RWPE1 (cell line): Measurements from ENCODE around the gene CAMK2D.

ENCODE experiments used
- CTCF ChIA-PET: fragments of 350-600 bp; sonication (Branson Sonifier 250); formaldehyde crosslinking; extraction: SDS; loops from one replicate; lab custom pipeline; 2021; lab: Yijun Ruan, JAX
- POLR2A ChIA-PET: fragments of 400-600 bp; formaldehyde crosslinking; extraction: SDS; loops from one replicate; lab custom pipeline; 2020; ENCODE audit warnings: antibody characterized with exemption; ENCODE audit not compliant: low non-redundant PET; lab: Yijun Ruan, JAX
- DNase-seq: peaks from one replicate; pipeline ENCODE4 v3.0.0; 2012; ENCODE audit warnings: low spot score
- H3K27ac ChIP-seq: fragments of 450-650 bp; 2 replicates; pipeline ENCODE4 v1.5.1; 2017
- TF ChIP-seq, protein P1 (sequence below): fragments of 450-650 bp; conservative IDR thresholded peaks from 2 replicates; pipeline ENCODE4 v1.5.1; 2017; ENCODE audit warnings: low read depth, mild to moderate bottlenecking

The CAMK2D gene

GRCh38 chr4:113620032-113620431 lies 141.5 kb downstream of the CAMK2D start:
- ChIA-PET CTCF (interaction anchor here (0.6 kb wide), 1 partner anchor 36 kb away, joined by 6 read pairs; no protein-coding TSS in a partner anchor), POLR2A (no interaction called here)
- DNase-seq, result no peak
- TF ChIP-seq, protein P1, sequence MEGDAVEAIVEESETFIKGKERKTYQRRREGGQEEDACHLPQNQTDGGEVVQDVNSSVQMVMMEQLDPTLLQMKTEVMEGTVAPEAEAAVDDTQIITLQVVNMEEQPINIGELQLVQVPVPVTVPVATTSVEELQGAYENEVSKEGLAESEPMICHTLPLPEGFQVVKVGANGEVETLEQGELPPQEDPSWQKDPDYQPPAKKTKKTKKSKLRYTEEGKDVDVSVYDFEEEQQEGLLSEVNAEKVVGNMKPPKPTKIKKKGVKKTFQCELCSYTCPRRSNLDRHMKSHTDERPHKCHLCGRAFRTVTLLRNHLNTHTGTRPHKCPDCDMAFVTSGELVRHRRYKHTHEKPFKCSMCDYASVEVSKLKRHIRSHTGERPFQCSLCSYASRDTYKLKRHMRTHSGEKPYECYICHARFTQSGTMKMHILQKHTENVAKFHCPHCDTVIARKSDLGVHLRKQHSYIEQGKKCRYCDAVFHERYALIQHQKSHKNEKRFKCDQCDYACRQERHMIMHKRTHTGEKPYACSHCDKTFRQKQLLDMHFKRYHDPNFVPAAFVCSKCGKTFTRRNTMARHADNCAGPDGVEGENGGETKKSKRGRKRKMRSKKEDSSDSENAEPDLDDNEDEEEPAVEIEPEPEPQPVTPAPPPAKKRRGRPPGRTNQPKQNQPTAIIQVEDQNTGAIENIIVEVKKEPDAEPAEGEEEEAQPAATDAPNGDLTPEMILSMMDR, result no peak
- H3K27ac ChIP-seq, result no peak overlapping the region

DNA sequence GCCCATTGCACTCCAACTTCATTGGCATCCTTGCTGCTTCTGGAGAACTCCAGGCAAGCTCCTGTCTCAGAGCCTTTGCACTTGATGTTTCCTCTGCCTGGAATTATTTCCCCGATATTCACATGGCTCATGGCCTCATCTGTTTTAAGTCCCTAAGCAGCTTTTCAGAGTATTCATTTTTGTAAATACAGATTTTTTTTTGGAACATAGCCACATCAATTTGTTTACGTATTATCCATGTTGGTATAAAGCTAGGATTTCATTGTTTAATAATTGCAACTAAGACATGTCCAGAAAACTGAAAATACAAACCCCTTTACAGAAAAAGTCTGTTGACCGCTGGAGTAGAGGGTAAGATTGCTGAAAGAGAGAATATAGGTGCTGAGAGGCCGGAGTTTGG lies 142.0 kb downstream of the CAMK2D start:
- no peak for DNase-seq
- TF ChIP-seq, protein P1, result no peak
- ChIA-PET POLR2A (no interaction called here), CTCF (interaction anchor here (0.6 kb wide), 1 partner anchor 36 kb away, joined by 6 read pairs; no protein-coding TSS in a partner anchor)
- H3K27ac ChIP-seq, result no peak overlapping the region

DNA sequence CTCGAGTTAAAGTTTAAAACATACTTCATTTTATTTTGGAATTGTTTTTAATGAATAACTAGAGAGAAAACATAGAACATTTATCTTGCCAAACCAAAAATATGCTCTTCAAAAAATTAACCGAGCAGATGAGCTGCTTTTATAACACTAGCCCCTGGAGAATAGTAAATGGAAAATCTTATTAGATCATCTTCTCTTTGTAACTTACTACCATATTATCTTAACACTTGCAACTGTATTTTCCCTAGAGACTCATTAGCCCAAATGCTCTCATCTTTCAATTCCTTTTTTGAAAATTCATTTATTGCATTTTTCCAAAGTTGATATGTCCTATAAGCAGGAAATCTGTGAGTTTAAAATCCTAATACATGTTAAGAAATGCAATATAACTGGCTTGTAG lies 143.3 kb downstream of the CAMK2D start:
- ChIA-PET CTCF (interaction anchor here (0.6 kb wide), 1 partner anchor 78 kb away, joined by 3 read pairs; no protein-coding TSS in a partner anchor), POLR2A (no interaction called here)
- no peak for DNase-seq
- H3K27ac ChIP-seq, result no peak overlapping the region
- TF ChIP-seq, protein P1, result no peak

- ChIA-PET CTCF (no interaction called here), POLR2A (no interaction called here)
- DNase-seq, result no peak
- no peak overlapping the region for H3K27ac ChIP-seq
- TF ChIP-seq, protein P1, result no peak
Measured at GRCh38 chr4:113617195-113617594, 144.3 kb downstream of the CAMK2D start.

GRCh38 chr4:113616443-113616842 lies 145.1 kb downstream of the CAMK2D start:
- no peak for DNase-seq
- CTCF ChIA-PET, result no interaction called here
- POLR2A ChIA-PET, result no interaction called here
- TF ChIP-seq, protein P1, result no peak
- H3K27ac ChIP-seq, result no peak overlapping the region

DNA sequence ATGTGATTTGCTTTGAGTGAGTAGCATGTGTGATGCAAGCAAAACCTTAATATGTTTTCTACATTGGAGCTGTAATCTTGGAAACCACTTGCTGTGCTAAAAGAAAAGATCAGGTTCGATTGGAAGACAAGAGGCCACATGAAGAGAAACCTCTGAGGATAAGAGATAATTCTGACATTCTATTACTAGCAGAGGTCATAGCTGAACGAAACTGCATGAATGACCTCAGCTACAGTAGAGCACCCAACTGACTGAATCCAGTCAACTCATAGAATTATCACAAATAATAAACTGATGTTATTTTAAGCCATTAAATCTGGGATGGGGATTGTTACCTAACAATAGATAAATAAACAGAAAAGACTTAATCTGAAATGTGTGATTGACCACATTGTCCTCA lies 147.1 kb downstream of the CAMK2D start:
- DNase-seq, result no peak
- ChIA-PET POLR2A (no interaction called here), CTCF (no interaction called here)
- no peak overlapping the region for H3K27ac ChIP-seq
- TF ChIP-seq, protein P1, result no peak
